B cell (primary cell): ENCODE results near the gene NAA35. TPM values are rescaled to one million over a fixed set of nuclear protein-coding genes. Genes with fewer than 3 reads are reported as not detected.

Experiments
- ATAC-seq: fragments of 200-7000 bp; cut with Tn5 transposase; one replicate; pipeline ENCODE4 v1.10.0; 2021; ENCODE audit warnings: low read depth, mild to moderate bottlenecking, moderate number of reproducible peaks, moderate library complexity
- CTCF ChIA-PET: fragments of 350-600 bp; sonication (Branson Sonifier 250); formaldehyde crosslinking; loops from one replicate; lab custom pipeline; 2021; ENCODE audit warnings: antibody characterized with exemption, inconsistent platforms; lab: Charles Lee
- POLR2A ChIA-PET: fragments of 350-600 bp; sonication (Branson Sonifier 250); formaldehyde crosslinking; loops from one replicate; lab custom pipeline; 2021; ENCODE audit warnings: antibody characterized with exemption; lab: Charles Lee
- DNase-seq: peaks from one replicate; pipeline ENCODE4 v3.0.0; 2013
- H2AFZ ChIP-seq: 2 replicates; pipeline ENCODE4 v1.6.1; 2012; ENCODE audit warnings: mild to moderate bottlenecking, low read depth, low read length; ENCODE audit not compliant: insufficient read depth, poor library complexity, severe bottlenecking
- H3K27ac ChIP-seq, 2 donors: 1 replicate in 1 of 2; 2 replicates in 1 of 2; pipeline ENCODE4 v1.5.1; 2012 to 2013; ENCODE audit warnings: low read length in 2 of 2, mild to moderate bottlenecking in 2 of 2, moderate library complexity in 1 of 2
- H3K27me3 ChIP-seq, 4 experiments: fragments of 200-600 bp in 1 of 4; sonication (generic) in 1 of 4; replicated peaks in 1 of 4; 1 replicate in 2 of 4; 2 replicates in 2 of 4; pipeline versions ENCODE4 v1.6.1 to v1.7.0; 2013 to 2016; ENCODE audit warnings: low read length in 3 of 4, mild to moderate bottlenecking in 2 of 4, mixed read lengths in 1 of 4, moderate library complexity in 1 of 4; ENCODE audit not compliant: insufficient read depth in 4 of 4, control insufficient read depth in 3 of 4; ENCODE audit errors: control extremely low read depth in 1 of 4
- H3K36me3 ChIP-seq, 2 experiments: replicated peaks in 1 of 2; 1 replicate in 1 of 2; 2 replicates in 1 of 2; pipeline versions ENCODE4 v1.6.1 to v1.7.1; 2013; ENCODE audit warnings: low read length in 1 of 2; ENCODE audit not compliant: insufficient read depth in 2 of 2, control insufficient read depth in 1 of 2; ENCODE audit errors: control extremely low read depth in 1 of 2, extremely low read depth in 1 of 2
- H3K4me1 ChIP-seq, 2 donors: fragments of 200-600 bp in 1 of 2; sonication (generic) in 1 of 2; 1 replicate in 1 of 2; 2 replicates in 1 of 2; pipeline versions ENCODE4 v1.5.1 to v1.6.1; 2013 to 2017; ENCODE audit warnings: low read length in 2 of 2; ENCODE audit not compliant: control insufficient read depth in 2 of 2, insufficient read depth in 2 of 2
- H3K4me2 ChIP-seq: replicated peaks from 2 replicates; pipeline ENCODE3; 2012; ENCODE audit warnings: mild to moderate bottlenecking, low read depth, low read length; ENCODE audit not compliant: poor library complexity, severe bottlenecking
- H3K4me3 ChIP-seq, 5 experiments: fragments of 200-600 bp in 1 of 5; sonication (generic) in 1 of 5; 1 replicate in 3 of 5; 2 replicates in 2 of 5; pipeline versions ENCODE4 v1.5.1 to v1.7.0; 2011 to 2016; ENCODE audit warnings: low read length in 4 of 5, mild to moderate bottlenecking in 4 of 5, low read depth in 2 of 5, control low read depth in 1 of 5, moderate library complexity in 1 of 5; ENCODE audit not compliant: insufficient read depth in 1 of 5; ENCODE audit errors: control extremely low read depth in 1 of 5, extremely low read depth in 1 of 5
- H3K79me2 ChIP-seq: fragments of 200-600 bp; sonication (generic); one replicate; pipeline ENCODE4 v1.6.0; 2016; ENCODE audit warnings: low read length; ENCODE audit not compliant: control insufficient read depth, insufficient read depth
- H3K9ac ChIP-seq: fragments of 200-600 bp; sonication (generic); 2 replicates; pipeline ENCODE4 v1.6.1; 2017; ENCODE audit warnings: mild to moderate bottlenecking, low read length, moderate library complexity
- H3K9me3 ChIP-seq, 3 donors: one replicate each; pipeline versions ENCODE4 v1.6.1 to v1.7.1; 2013; ENCODE audit warnings: low read length in 2 of 3; ENCODE audit not compliant: control insufficient read depth in 2 of 3, insufficient read depth in 1 of 3; ENCODE audit errors: control extremely low read depth in 1 of 3
- H4K20me1 ChIP-seq: 2 replicates; pipeline ENCODE4 v1.6.0; 2012; ENCODE audit warnings: mild to moderate bottlenecking, low read length; ENCODE audit not compliant: insufficient read depth, control insufficient read depth, poor library complexity, severe bottlenecking
- H3K27ac Mint-ChIP-seq: one replicate; pipeline ENCODE4 v1.8.0; 2021; ENCODE audit warnings: mixed read lengths
- H3K27me3 Mint-ChIP-seq: one replicate; pipeline ENCODE4 v1.8.0; 2021; ENCODE audit warnings: mixed read lengths
- H3K4me1 Mint-ChIP-seq: one replicate; pipeline ENCODE4 v1.8.0; 2021; ENCODE audit warnings: mixed read lengths
- H3K4me3 Mint-ChIP-seq: one replicate; pipeline ENCODE4 v1.8.0; 2021; ENCODE audit warnings: mixed read lengths
- H3K9me3 Mint-ChIP-seq: one replicate; pipeline ENCODE4 v1.8.0; 2022; ENCODE audit warnings: mixed read lengths; ENCODE audit not compliant: insufficient read depth
- CTCF ChIP-seq: fragments of 200-600 bp; IDR thresholded peaks from one replicate; pipeline ENCODE4 v1.8.0; 2022; ENCODE audit warnings: antibody characterized with exemption, mild to moderate bottlenecking
- EZH2 ChIP-seq: IDR thresholded peaks from 2 replicates; pipeline ENCODE4 v1.6.1; 2012; ENCODE audit warnings: borderline replicate concordance, low read depth, mild to moderate bottlenecking, moderate library complexity, low read length; ENCODE audit not compliant: insufficient read depth, poor library complexity, severe bottlenecking
- WGBS: methylation state at CpG from one replicate; pipeline ENCODE4 v1.1.5; 2013; ENCODE audit warnings: missing lambda C conversion rate; ENCODE audit not compliant: insufficient coverage; 5-methylcytosine and 5-hydroxymethylcytosine counted together
- intact Hi-C: fragments of 100-400 bp; cut with micrococcal nuclease; formaldehyde crosslinking; loops from one replicate; pipeline ENCODE4 v1.10.0; 2022
- polyA plus RNA-seq: library from polyadenylated mRNA; depleted of rRNA; stranded (reverse); fragments of >200 nt; gene quantifications from 2 replicates; pipeline ENCODE4 v1.2.3, GENCODE V29; 2012
- total RNA-seq, 2 donors: library from RNA; stranded (reverse); fragments of 120-200 nt in 1 of 2; gene quantifications; 1 replicate in 1 of 2; 2 replicates in 1 of 2; pipeline versions ENCODE4 v1.2.3 to v1.2.4, GENCODE V29; 2013 to 2022

NAA35 gene
- total and polyA plus RNA-seq, 2 donors (not counting 1 experiment from before 2014, with no cell fraction given), result 4.5 to 26.2 TPM

GRCh38 chr9:85917756-85918155, 23.2 kb upstream of the NAA35 start:
- Histone ChIP-seq H3K9me3 (no peaks in the 10 kb centered on the region), H3K27ac (no peak overlapping the region), H3K4me3 (no peak overlapping the region), H3K9ac (no peak overlapping the region), H4K20me1 (no peaks in the 10 kb centered on the region), H3K36me3 (no peaks in the 10 kb centered on the region), H3K4me1 (no peaks in the 10 kb centered on the region), H2AFZ (no peak overlapping the region), H3K79me2 (no peaks in the 10 kb centered on the region), H3K27me3 (no peaks in the 10 kb centered on the region), H3K4me2 (no peak overlapping the region)
- ATAC-seq (no peak), DNase-seq (no peak)
- Mint-ChIP-seq H3K27me3 (no peaks in the 10 kb centered on the region), H3K27ac (no peak overlapping the region), H3K4me1 (peaks cover 5% of the 10 kb centered on the region), H3K9me3 (no peaks in the 10 kb centered on the region), H3K4me3 (no peak overlapping the region)
- WGBS, result 89% methylated on average over 1 of the region's 7 CpGs
- TF ChIP-seq EZH2 (no peak), CTCF (no peak)
- ChIA-PET POLR2A (no interaction called here), CTCF (no interaction called here)
- intact Hi-C loops, result no loop called here

GRCh38 chr9:85925493-85925892, 15.5 kb upstream of the NAA35 start:
- Histone ChIP-seq H3K79me2 (no peaks in the 10 kb centered on the region), H3K9me3 (no peaks in the 10 kb centered on the region), H2AFZ (no peak overlapping the region), H3K9ac (no peak overlapping the region), H3K4me2 (no peak overlapping the region), H4K20me1 (no peaks in the 10 kb centered on the region), H3K4me1 (no peaks in the 10 kb centered on the region), H3K27ac (no peak overlapping the region), H3K36me3 (no peaks in the 10 kb centered on the region), H3K4me3 (no peak overlapping the region), H3K27me3 (peaks cover 0 to 3% (median 0%) of the 10 kb centered on the region in 4 experiments)
- ChIA-PET POLR2A (no interaction called here), CTCF (no interaction called here)
- Mint-ChIP-seq H3K4me3 (no peak overlapping the region), H3K9me3 (no peaks in the 10 kb centered on the region), H3K4me1 (no peaks in the 10 kb centered on the region), H3K27ac (no peak overlapping the region), H3K27me3 (peaks cover 22% of the 10 kb centered on the region)
- ATAC-seq (no peak), DNase-seq (no peak)
- intact Hi-C loops, result no loop called here
- TF ChIP-seq CTCF (no peak), EZH2 (no peak)
- 100% methylated on average over 2 of the region's 5 CpGs for WGBS
